ENCODE measurements around the gene SRGAP3. TPM values are rescaled to one million over a fixed set of nuclear protein-coding genes. Genes with fewer than 3 reads are reported as not detected.

SRGAP3 gene
- total RNA-seq, 2 experiments from 2014 or later = 2.2 to 3.5 TPM

GRCh38 chr3:9157651-9158362, 91.6 kb downstream of the SRGAP3 start:
- no peaks in the 10 kb centered on the region for H3K36me3 Mint-ChIP-seq
- no peak overlapping the region for H3K27ac Mint-ChIP-seq
- H3K4me1 Mint-ChIP-seq (ENCODE audit: low read depth) = no peaks in the 10 kb centered on the region
- no peak for DNase-seq
- no peak overlapping the region for H3K4me3 Mint-ChIP-seq
- H3K9me3 Mint-ChIP-seq = no peaks in the 10 kb centered on the region
- no peaks in the 10 kb centered on the region for H3K27me3 Mint-ChIP-seq
- intact Hi-C loops (cut with micrococcal nuclease) = no loop called here
- ChIA-PET POLR2A (no interaction called here), CTCF (no interaction called here)

GRCh38 chr3:9156604-9157003, 92.8 kb downstream of the SRGAP3 start:
- no peaks in the 10 kb centered on the region for H3K27me3 Mint-ChIP-seq
- no peak for DNase-seq
- ChIA-PET POLR2A (no interaction called here), CTCF (no interaction called here)
- peaks cover under 1% of the 10 kb centered on the region for H3K9me3 Mint-ChIP-seq
- no peaks in the 10 kb centered on the region for H3K36me3 Mint-ChIP-seq
- H3K27ac Mint-ChIP-seq = no peak overlapping the region
- intact Hi-C loops (cut with micrococcal nuclease) = no loop called here
- H3K4me1 Mint-ChIP-seq (ENCODE audit: low read depth) = no peaks in the 10 kb centered on the region
- H3K4me3 Mint-ChIP-seq = no peak overlapping the region

GRCh38 chr3:9155028-9155427, 94.4 kb downstream of the SRGAP3 start:
- H3K9me3 Mint-ChIP-seq = peaks cover 14% of the 10 kb centered on the region
- no peak for DNase-seq
- no peak overlapping the region for H3K27ac Mint-ChIP-seq
- CTCF ChIA-PET = no interaction called here
- H3K36me3 Mint-ChIP-seq = peaks cover 6% of the 10 kb centered on the region
- intact Hi-C loops (cut with micrococcal nuclease) = no loop called here
- POLR2A ChIA-PET = no interaction called here
- H3K27me3 Mint-ChIP-seq = no peaks in the 10 kb centered on the region
- no peaks in the 10 kb centered on the region for H3K4me1 Mint-ChIP-seq (ENCODE audit: low read depth)
- no peak overlapping the region for H3K4me3 Mint-ChIP-seq

GRCh38 chr3:9153904-9154619, 95.4 kb downstream of the SRGAP3 start:
- Mint-ChIP-seq H3K9me3 (peaks cover 16% of the 10 kb centered on the region), H3K27me3 (no peaks in the 10 kb centered on the region), H3K4me3 (no peak overlapping the region), H3K27ac (no peak overlapping the region), H3K4me1 (ENCODE audit: low read depth) (no peaks in the 10 kb centered on the region), H3K36me3 (peaks cover 6% of the 10 kb centered on the region)
- POLR2A ChIA-PET = no interaction called here
- CTCF ChIA-PET = interaction anchor here (0.7 kb wide), 1 partner anchor 82 kb away, joined by 3 read pairs; no protein-coding TSS in a partner anchor
- no peak for DNase-seq
- intact Hi-C loops (cut with micrococcal nuclease) = no loop called here

GRCh38 chr3:9151240-9151639, 98.2 kb downstream of the SRGAP3 start:
- POLR2A ChIA-PET = no interaction called here
- no peaks in the 10 kb centered on the region for H3K4me1 Mint-ChIP-seq (ENCODE audit: low read depth)
- DNase-seq = no peak
- no peak overlapping the region for H3K27ac Mint-ChIP-seq
- H3K9me3 Mint-ChIP-seq = peaks cover 16% of the 10 kb centered on the region
- CTCF ChIA-PET = no interaction called here
- intact Hi-C loops (cut with micrococcal nuclease) = no loop called here
- H3K27me3 Mint-ChIP-seq = no peaks in the 10 kb centered on the region
- no peak overlapping the region for H3K4me3 Mint-ChIP-seq
- peaks cover 6% of the 10 kb centered on the region for H3K36me3 Mint-ChIP-seq

- CTCF ChIA-PET = no interaction called here
- peaks cover 16% of the 10 kb centered on the region for H3K9me3 Mint-ChIP-seq
- no peak overlapping the region for H3K4me3 Mint-ChIP-seq
- no peak overlapping the region for H3K27ac Mint-ChIP-seq
- no peak for DNase-seq
- POLR2A ChIA-PET = no interaction called here
- H3K27me3 Mint-ChIP-seq = no peaks in the 10 kb centered on the region
- intact Hi-C loops (cut with micrococcal nuclease) = no loop called here
- peaks cover 6% of the 10 kb centered on the region for H3K36me3 Mint-ChIP-seq
- H3K4me1 Mint-ChIP-seq (ENCODE audit: low read depth) = no peaks in the 10 kb centered on the region
Observed at GRCh38 chr3:9149566-9149965, 99.9 kb downstream of the SRGAP3 start.

- H3K9me3 Mint-ChIP-seq = peaks cover 16% of the 10 kb centered on the region
- ChIA-PET POLR2A (no interaction called here), CTCF (no interaction called here)
- H3K27me3 Mint-ChIP-seq = no peaks in the 10 kb centered on the region
- H3K4me1 Mint-ChIP-seq (ENCODE audit: low read depth) = no peaks in the 10 kb centered on the region
- DNase-seq = no peak
- no peak overlapping the region for H3K4me3 Mint-ChIP-seq
- no peak overlapping the region for H3K27ac Mint-ChIP-seq
- peaks cover 6% of the 10 kb centered on the region for H3K36me3 Mint-ChIP-seq
- intact Hi-C loops (cut with micrococcal nuclease) = no loop called here
Observed at GRCh38 chr3:9147896-9148266, 101.6 kb downstream of the SRGAP3 start.

- Mint-ChIP-seq H3K27me3 (no peaks in the 10 kb centered on the region), H3K9me3 (peaks cover 16% of the 10 kb centered on the region), H3K27ac (no peak overlapping the region), H3K4me1 (ENCODE audit: low read depth) (no peaks in the 10 kb centered on the region), H3K4me3 (no peak overlapping the region), H3K36me3 (peaks cover 6% of the 10 kb centered on the region)
- no peak for DNase-seq
- CTCF ChIA-PET = no interaction called here
- intact Hi-C loops (cut with micrococcal nuclease) = no loop called here
- POLR2A ChIA-PET = no interaction called here
Observed at GRCh38 chr3:9147215-9147895, 102.1 kb downstream of the SRGAP3 start.

GRCh38 chr3:9146367-9147071, 102.9 kb downstream of the SRGAP3 start:
- H3K27me3 Mint-ChIP-seq = no peaks in the 10 kb centered on the region
- CTCF ChIA-PET = no interaction called here

GRCh38 chr3:9143184-9143583, 106.3 kb downstream of the SRGAP3 start:
- intact Hi-C loops (cut with micrococcal nuclease) = no loop called here
- Mint-ChIP-seq H3K27me3 (peaks cover 4% of the 10 kb centered on the region), H3K4me3 (no peak overlapping the region), H3K9me3 (no peaks in the 10 kb centered on the region), H3K4me1 (ENCODE audit: low read depth) (no peaks in the 10 kb centered on the region), H3K27ac (no peak overlapping the region), H3K36me3 (no peaks in the 10 kb centered on the region)
- ChIA-PET POLR2A (no interaction called here), CTCF (no interaction called here)
- no peak for DNase-seq

More at GRCh38 chr3:9146367-9147071, 102.9 kb downstream of the SRGAP3 start:
- H3K4me3 Mint-ChIP-seq = no peak overlapping the region
- no peak for DNase-seq
- H3K4me1 Mint-ChIP-seq (ENCODE audit: low read depth) = no peaks in the 10 kb centered on the region
- no peak overlapping the region for H3K27ac Mint-ChIP-seq
- H3K9me3 Mint-ChIP-seq = peaks cover 14% of the 10 kb centered on the region
- intact Hi-C loops (cut with micrococcal nuclease) = no loop called here
- H3K36me3 Mint-ChIP-seq = peaks cover 6% of the 10 kb centered on the region
- POLR2A ChIA-PET = no interaction called here

- Mint-ChIP-seq H3K27ac (no peak overlapping the region), H3K4me1 (ENCODE audit: low read depth) (no peaks in the 10 kb centered on the region), H3K36me3 (no peaks in the 10 kb centered on the region), H3K27me3 (peaks cover 7% of the 10 kb centered on the region), H3K9me3 (no peaks in the 10 kb centered on the region), H3K4me3 (no peak overlapping the region)
- CTCF ChIA-PET = interaction anchor here (1.6 kb wide), 1 partner anchor 160 kb away, joined by 3 read pairs; no protein-coding TSS in a partner anchor
- POLR2A ChIA-PET = no interaction called here
- no peak for DNase-seq
- intact Hi-C loops (cut with micrococcal nuclease) = no loop called here
Observed at GRCh38 chr3:9142362-9142761, 107.1 kb downstream of the SRGAP3 start.

GRCh38 chr3:9141928-9142289, 107.5 kb downstream of the SRGAP3 start:
- intact Hi-C loops (cut with micrococcal nuclease) = no loop called here
- H3K9me3 Mint-ChIP-seq = no peaks in the 10 kb centered on the region
- H3K27ac Mint-ChIP-seq = no peak overlapping the region
- H3K4me1 Mint-ChIP-seq (ENCODE audit: low read depth) = no peaks in the 10 kb centered on the region
- ChIA-PET POLR2A (interaction anchor here (0.7 kb wide), 1 partner anchor 964 kb away, joined by 3 read pairs; no protein-coding TSS in a partner anchor), CTCF (interaction anchor here (1.6 kb wide), 1 partner anchor 160 kb away, joined by 3 read pairs; no protein-coding TSS in a partner anchor)
- DNase-seq = no peak
- H3K36me3 Mint-ChIP-seq = no peaks in the 10 kb centered on the region
- H3K27me3 Mint-ChIP-seq = peaks cover 11% of the 10 kb centered on the region
- H3K4me3 Mint-ChIP-seq = no peak overlapping the region
